Upper lobe of right lung (tissue), 1 donor: ENCODE measurements around the gene CDH15. TPM values are rescaled to one million over a fixed set of nuclear protein-coding genes. Genes with fewer than 3 reads are reported as not detected.
A peak's percentile ranks its signal among the peaks of the same experiment; 100 is the strongest.

Source experiments
- ATAC-seq: fragments of 200-7000 bp; cut with Tn5 transposase; one replicate; pipeline ENCODE4 v1.9.1; 2020; ENCODE audit warnings: mild to moderate bottlenecking, moderate library complexity
- DNase-seq: peaks from one replicate; pipeline ENCODE4 v3.0.0-alpha.2; 2020
- H3K27ac ChIP-seq: fragments of 200-600 bp; one replicate; pipeline ENCODE4 v1.8.0; 2022
- H3K27me3 ChIP-seq: fragments of 200-600 bp; one replicate; pipeline ENCODE4 v1.8.0; 2022; ENCODE audit warnings: mild to moderate bottlenecking
- H3K36me3 ChIP-seq: fragments of 200-600 bp; one replicate; pipeline ENCODE4 v1.8.0; 2022
- H3K4me1 ChIP-seq: fragments of 200-600 bp; one replicate; pipeline ENCODE4 v1.8.0; 2022
- H3K4me3 ChIP-seq: fragments of 200-600 bp; one replicate; pipeline ENCODE4 v1.8.0; 2022; ENCODE audit warnings: mild to moderate bottlenecking
- H3K9me3 ChIP-seq: fragments of 200-600 bp; one replicate; pipeline ENCODE4 v1.8.0; 2022
- intact Hi-C: fragments of 100-400 bp; cut with DNase I; formaldehyde crosslinking; loops from one replicate; pipeline ENCODE4 v1.11.0; 2022
- total RNA-seq: library from RNA; stranded (reverse); fragmentation: NEBNext Ultra II Directional; extraction: Animal tissue kit (Norgen Biotek cat#: 25700); gene quantifications from one replicate; pipeline ENCODE4 v1.2.1, GENCODE V29; 2021
- TF ChIP-seq, protein P1 (sequence below): fragments of 200-600 bp; IDR thresholded peaks from one replicate; pipeline ENCODE4 v1.8.0; 2022; ENCODE audit warnings: antibody characterized with exemption
- donor health status: DM: no; HTN: yes; CAD: no; lungs with severe emphysema.

The CDH15 gene
- total RNA-seq, 1 donor from 2014 or later: 0.43 TPM

DNA sequence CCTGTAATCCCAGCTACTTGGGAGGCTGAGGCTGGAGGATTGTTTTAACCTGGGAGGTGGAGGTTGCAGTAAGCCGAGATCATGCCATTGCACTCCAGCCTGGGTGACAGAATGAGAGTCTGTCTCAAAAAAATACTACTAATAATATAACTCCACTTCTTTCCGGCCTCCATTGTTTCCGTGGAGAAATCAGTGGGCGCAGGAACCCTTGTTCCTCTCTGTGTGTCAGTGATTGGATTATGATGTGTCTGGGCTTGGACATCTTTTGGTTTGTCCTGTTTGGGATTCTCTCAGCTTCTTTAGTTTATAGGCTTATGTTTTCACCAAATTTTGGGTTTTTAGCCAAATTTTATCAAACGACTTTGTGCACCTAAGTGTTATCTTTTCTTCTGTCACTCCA, 41.1 kb upstream of the CDH15 start:
- Histone ChIP-seq H3K27ac (no peak overlapping the region), H3K27me3 (no peaks in the 10 kb centered on the region), H3K4me3 (no peak overlapping the region), H3K9me3 (no peaks in the 10 kb centered on the region), H3K4me1 (no peaks in the 10 kb centered on the region), H3K36me3 (peaks cover 28% of the 10 kb centered on the region)
- DNase-seq (no peak), ATAC-seq (no peak)
- intact Hi-C loops: no loop called here
- TF ChIP-seq, protein P1, sequence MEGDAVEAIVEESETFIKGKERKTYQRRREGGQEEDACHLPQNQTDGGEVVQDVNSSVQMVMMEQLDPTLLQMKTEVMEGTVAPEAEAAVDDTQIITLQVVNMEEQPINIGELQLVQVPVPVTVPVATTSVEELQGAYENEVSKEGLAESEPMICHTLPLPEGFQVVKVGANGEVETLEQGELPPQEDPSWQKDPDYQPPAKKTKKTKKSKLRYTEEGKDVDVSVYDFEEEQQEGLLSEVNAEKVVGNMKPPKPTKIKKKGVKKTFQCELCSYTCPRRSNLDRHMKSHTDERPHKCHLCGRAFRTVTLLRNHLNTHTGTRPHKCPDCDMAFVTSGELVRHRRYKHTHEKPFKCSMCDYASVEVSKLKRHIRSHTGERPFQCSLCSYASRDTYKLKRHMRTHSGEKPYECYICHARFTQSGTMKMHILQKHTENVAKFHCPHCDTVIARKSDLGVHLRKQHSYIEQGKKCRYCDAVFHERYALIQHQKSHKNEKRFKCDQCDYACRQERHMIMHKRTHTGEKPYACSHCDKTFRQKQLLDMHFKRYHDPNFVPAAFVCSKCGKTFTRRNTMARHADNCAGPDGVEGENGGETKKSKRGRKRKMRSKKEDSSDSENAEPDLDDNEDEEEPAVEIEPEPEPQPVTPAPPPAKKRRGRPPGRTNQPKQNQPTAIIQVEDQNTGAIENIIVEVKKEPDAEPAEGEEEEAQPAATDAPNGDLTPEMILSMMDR: no peak

DNA sequence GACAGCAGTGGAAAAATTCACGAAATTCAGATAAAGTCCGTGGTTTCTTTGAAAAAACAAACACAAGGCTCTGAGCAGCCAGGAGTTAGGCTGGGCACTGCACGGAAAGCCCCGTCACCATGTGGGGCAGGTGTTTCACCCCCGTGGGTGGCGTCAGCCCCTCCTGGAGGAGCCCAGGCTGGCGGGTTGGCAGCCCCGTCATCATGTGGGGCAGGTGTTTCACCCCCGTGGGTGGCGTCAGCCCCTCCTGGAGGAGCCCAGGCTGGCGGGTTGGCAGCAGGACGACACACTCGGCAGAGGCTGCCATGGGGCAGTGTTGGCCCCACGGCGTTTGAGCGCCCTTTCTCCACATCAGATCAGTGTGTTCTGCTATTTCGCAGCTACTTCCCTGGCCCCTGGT, 39.8 kb upstream of the CDH15 start:
- Histone ChIP-seq H3K36me3 (peaks cover 33% of the 10 kb centered on the region), H3K27me3 (no peaks in the 10 kb centered on the region), H3K9me3 (no peaks in the 10 kb centered on the region), H3K27ac (no peak overlapping the region), H3K4me3 (no peak overlapping the region), H3K4me1 (no peaks in the 10 kb centered on the region)
- DNase-seq (peak; percentile 38), ATAC-seq (no peak)
- TF ChIP-seq, protein P1: no peak
- intact Hi-C loops: no loop called here

DNA sequence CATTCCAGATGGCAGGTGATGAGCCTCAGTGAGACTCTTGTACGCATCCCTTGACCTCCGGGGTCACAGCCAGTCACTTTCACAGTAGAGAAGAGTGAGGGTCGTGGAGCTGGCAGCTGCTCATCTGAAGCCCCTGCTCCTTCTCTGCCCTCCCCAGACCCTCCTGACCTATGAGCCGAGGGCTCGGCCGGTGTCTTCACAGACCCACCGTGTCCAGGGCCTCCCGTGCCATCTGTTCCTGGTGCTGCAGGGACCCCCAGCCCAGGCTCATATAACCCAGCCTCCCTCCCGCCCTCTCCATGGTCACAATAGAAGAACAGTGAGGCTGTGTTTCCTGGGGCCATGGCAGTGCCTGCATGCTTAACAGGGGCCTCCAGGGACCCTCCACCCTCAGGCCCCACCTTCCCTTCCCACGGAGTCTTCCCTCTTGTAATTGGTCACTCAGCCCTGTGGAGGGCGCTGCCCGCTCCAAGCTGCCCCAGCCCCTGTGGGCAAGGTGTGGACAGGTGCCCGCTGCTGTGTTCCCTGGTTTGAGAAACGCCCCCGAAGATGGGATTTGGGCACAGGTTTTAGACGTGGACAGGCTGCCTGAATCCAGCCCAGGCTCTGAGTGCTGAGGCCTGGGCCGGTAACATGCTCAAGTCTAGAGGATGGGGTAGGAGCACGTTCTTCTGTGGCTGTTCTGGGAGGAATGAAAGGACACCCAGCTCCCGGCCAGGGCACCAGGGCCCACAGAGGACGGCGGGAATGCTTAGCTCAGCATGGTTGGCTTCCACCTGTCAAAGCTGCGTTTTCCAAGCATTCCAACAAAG, 39.1 kb upstream of the CDH15 start:
- no peak overlapping the region for H3K27ac ChIP-seq
- no peak overlapping the region for H3K4me3 ChIP-seq
- no peaks in the 10 kb centered on the region for H3K4me1 ChIP-seq
- H3K36me3 ChIP-seq: peaks cover 37% of the 10 kb centered on the region
- no peaks in the 10 kb centered on the region for H3K27me3 ChIP-seq
- TF ChIP-seq, protein P1: no peak
- DNase-seq (peak; percentile 38), ATAC-seq (no peak)
- intact Hi-C loops: no loop called here
- H3K9me3 ChIP-seq: no peaks in the 10 kb centered on the region

DNA sequence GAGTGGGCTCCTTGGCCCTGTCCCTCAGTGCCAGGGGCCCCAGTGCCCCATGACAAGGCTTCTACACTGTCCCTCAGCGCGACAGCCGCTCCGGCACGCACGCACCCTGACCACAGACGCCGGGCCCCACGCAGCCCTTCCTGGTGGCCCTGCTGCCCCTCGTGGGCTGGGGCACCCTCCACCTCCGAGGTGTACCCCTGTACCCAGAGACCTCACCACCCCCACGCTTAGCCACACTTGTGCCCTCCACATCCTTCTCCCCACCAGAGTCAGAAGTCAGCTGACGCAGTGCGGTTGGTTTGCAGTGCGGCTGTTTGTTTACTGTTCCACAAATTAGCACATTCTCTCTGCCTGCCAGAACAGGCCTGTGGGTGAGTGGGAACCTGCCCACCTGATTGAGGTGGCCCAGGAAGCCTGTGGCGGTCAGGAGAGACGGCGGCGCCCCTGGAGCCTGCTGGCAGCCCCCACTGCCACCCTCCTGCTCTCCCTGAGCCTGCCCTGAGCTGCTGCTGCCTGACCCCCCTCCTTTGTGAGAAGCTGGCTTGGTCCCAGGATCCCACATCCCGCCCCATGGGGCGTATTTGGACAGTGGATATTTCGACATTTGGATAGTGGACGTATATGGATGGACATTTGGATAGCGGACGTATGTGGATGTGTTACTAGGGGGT, 38.0 kb upstream of the CDH15 start:
- Histone ChIP-seq H3K4me3 (no peak overlapping the region), H3K27ac (no peak overlapping the region), H3K9me3 (no peaks in the 10 kb centered on the region), H3K36me3 (peaks cover 37% of the 10 kb centered on the region), H3K4me1 (no peaks in the 10 kb centered on the region), H3K27me3 (no peaks in the 10 kb centered on the region)
- DNase-seq: peak; percentile 48
- no peak for ATAC-seq
- TF ChIP-seq, protein P1: no peak
- intact Hi-C loops: no loop called here

DNA sequence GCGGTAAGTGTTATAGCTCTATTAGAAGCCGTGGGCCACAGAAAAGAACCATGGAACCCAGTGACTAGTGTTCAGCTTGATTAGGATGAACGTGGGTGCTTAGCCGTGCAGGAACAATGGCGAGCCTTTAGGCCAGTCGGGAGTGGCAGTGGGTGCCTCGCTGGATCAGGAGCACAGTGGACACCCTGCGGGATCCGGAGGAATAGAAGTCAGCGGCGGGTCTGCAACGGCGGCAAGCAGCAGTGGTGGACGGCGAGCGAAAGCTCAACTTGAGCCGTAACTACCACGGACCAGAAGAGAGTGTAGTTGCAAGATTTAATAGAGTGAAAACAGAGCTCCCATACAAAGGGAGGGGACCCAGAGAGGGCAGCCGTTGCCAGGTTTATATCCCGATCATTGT, 37.3 kb upstream of the CDH15 start:
- DNase-seq (peak; percentile 39), ATAC-seq (no peak)
- TF ChIP-seq, protein P1: no peak
- Histone ChIP-seq H3K27me3 (no peaks in the 10 kb centered on the region), H3K36me3 (peaks cover 37% of the 10 kb centered on the region), H3K4me1 (no peaks in the 10 kb centered on the region), H3K27ac (no peak overlapping the region), H3K4me3 (no peak overlapping the region), H3K9me3 (no peaks in the 10 kb centered on the region)
- intact Hi-C loops: no loop called here
